ENCODE results near the gene TTYH1. TPM values are rescaled to one million over a fixed set of nuclear protein-coding genes. Genes with fewer than 3 reads are reported as not detected.
A peak's percentile ranks its signal among the peaks of the same experiment; 100 is the strongest.

The TTYH1 gene
- total RNA-seq, 1 donor from 2014 or later: 50.7 TPM

- peaks cover 7% of the 10 kb centered on the region for H3K4me1 Mint-ChIP-seq (ENCODE audit: unreplicated experiment)
These were observed 12.3 kb downstream of the TTYH1 start for GRCh38 chr19:54427586-54427985.

GRCh38 chr19:54428323-54429175 is 13.3 kb downstream of the TTYH1 start:
- no peak overlapping the region for H3K4me3 Mint-ChIP-seq
- no peak for TF ChIP-seq CTCF (conservative IDR thresholded peaks at IDR 0.05)

More at GRCh38 chr19:54427586-54427985, 12.3 kb downstream of the TTYH1 start:
- TF ChIP-seq CTCF (conservative IDR thresholded peaks at IDR 0.05): no peak
- Mint-ChIP-seq H3K4me3 (no peak overlapping the region), H3K27ac (no peak overlapping the region), H3K27me3 (peaks cover 38% of the 10 kb centered on the region), H3K9me3 (no peaks in the 10 kb centered on the region), H3K36me3 (no peaks in the 10 kb centered on the region)
- DNase-seq (ENCODE audit: extremely low spot score, unreplicated experiment): no peak

GRCh38 chr19:54429176-54429495 is 13.9 kb downstream of the TTYH1 start:
- no peak overlapping the region for H3K27ac Mint-ChIP-seq

More at GRCh38 chr19:54428323-54429175, 13.3 kb downstream of the TTYH1 start:
- Mint-ChIP-seq H3K27me3 (peaks cover 33% of the 10 kb centered on the region), H3K4me1 (ENCODE audit: unreplicated experiment) (peaks cover 7% of the 10 kb centered on the region), H3K27ac (no peak overlapping the region), H3K36me3 (no peaks in the 10 kb centered on the region), H3K9me3 (no peaks in the 10 kb centered on the region)
- DNase-seq (ENCODE audit: extremely low spot score, unreplicated experiment): no peak

GRCh38 chr19:54429545-54430227 is 14.4 kb downstream of the TTYH1 start:
- Mint-ChIP-seq H3K4me1 (ENCODE audit: unreplicated experiment) (peaks cover 7% of the 10 kb centered on the region), H3K4me3 (peak overlapping the region; percentile 25), H3K36me3 (no peaks in the 10 kb centered on the region), H3K27ac (no peak overlapping the region), H3K9me3 (no peaks in the 10 kb centered on the region), H3K27me3 (peaks cover 30% of the 10 kb centered on the region)
- no peak for TF ChIP-seq CTCF (conservative IDR thresholded peaks at IDR 0.05)
- DNase-seq (ENCODE audit: extremely low spot score, unreplicated experiment): no peak

More at GRCh38 chr19:54429176-54429495, 13.9 kb downstream of the TTYH1 start:
- Mint-ChIP-seq H3K4me1 (ENCODE audit: unreplicated experiment) (peaks cover 7% of the 10 kb centered on the region), H3K4me3 (peak overlapping the region; percentile 25), H3K27me3 (peaks cover 30% of the 10 kb centered on the region), H3K9me3 (no peaks in the 10 kb centered on the region), H3K36me3 (no peaks in the 10 kb centered on the region)
- TF ChIP-seq CTCF (conservative IDR thresholded peaks at IDR 0.05): no peak
- no peak for DNase-seq (ENCODE audit: extremely low spot score, unreplicated experiment)

GRCh38 chr19:54430306-54431254 is 15.3 kb downstream of the TTYH1 start:
- DNase-seq (ENCODE audit: extremely low spot score, unreplicated experiment): no peak
- Mint-ChIP-seq H3K4me3 (peak overlapping the region; percentile 80), H3K9me3 (no peaks in the 10 kb centered on the region), H3K27ac (peak overlapping the region; percentile 87), H3K36me3 (no peaks in the 10 kb centered on the region), H3K27me3 (peaks cover 24% of the 10 kb centered on the region), H3K4me1 (ENCODE audit: unreplicated experiment) (peaks cover 13% of the 10 kb centered on the region)
- peak; percentile 59 for TF ChIP-seq CTCF (conservative IDR thresholded peaks at IDR 0.05)

All from type B pancreatic cell (in vitro differentiated cells).